ENCODE results near the gene FAM53B.

GRCh38 chr10:124586142-124586541, 158.0 kb downstream of the FAM53B start:
- TF ChIP-seq, protein P1, sequence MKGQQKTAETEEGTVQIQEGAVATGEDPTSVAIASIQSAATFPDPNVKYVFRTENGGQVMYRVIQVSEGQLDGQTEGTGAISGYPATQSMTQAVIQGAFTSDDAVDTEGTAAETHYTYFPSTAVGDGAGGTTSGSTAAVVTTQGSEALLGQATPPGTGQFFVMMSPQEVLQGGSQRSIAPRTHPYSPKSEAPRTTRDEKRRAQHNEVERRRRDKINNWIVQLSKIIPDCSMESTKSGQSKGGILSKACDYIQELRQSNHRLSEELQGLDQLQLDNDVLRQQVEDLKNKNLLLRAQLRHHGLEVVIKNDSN (IDR thresholded peaks at IDR 0.05; ENCODE audit: borderline replicate concordance, low read depth) = no peak
- TF ChIP-seq EZH2phosphoT487 (IDR thresholded peaks at IDR 0.05; ENCODE audit: borderline replicate concordance, low read depth) (no peak), CHD2 (IDR thresholded peaks at IDR 0.05; ENCODE audit: low read length, partially characterized antibody) (no peak), YY1 (IDR thresholded peaks at IDR 0.05; ENCODE audit: low read depth) (no peak), EP300 (IDR thresholded peaks at IDR 0.05; ENCODE audit: borderline replicate concordance in 1 of 2, low read depth in 1 of 2, low read length in 1 of 2) (no peak), SIN3A (IDR thresholded peaks at IDR 0.05; ENCODE audit: borderline replicate concordance, low read depth, low read length) (no peak), USF2 (IDR thresholded peaks at IDR 0.05; ENCODE audit: borderline replicate concordance, low read depth, low read length) (no peak), NFIC (IDR thresholded peaks at IDR 0.05; ENCODE audit: borderline replicate concordance) (no peak), RAD21 (IDR thresholded peaks at IDR 0.05; ENCODE audit: low read length) (no peak), RFX5 (IDR thresholded peaks at IDR 0.05; ENCODE audit: low read length) (no peak)
- TF ChIP-seq, protein P2, sequence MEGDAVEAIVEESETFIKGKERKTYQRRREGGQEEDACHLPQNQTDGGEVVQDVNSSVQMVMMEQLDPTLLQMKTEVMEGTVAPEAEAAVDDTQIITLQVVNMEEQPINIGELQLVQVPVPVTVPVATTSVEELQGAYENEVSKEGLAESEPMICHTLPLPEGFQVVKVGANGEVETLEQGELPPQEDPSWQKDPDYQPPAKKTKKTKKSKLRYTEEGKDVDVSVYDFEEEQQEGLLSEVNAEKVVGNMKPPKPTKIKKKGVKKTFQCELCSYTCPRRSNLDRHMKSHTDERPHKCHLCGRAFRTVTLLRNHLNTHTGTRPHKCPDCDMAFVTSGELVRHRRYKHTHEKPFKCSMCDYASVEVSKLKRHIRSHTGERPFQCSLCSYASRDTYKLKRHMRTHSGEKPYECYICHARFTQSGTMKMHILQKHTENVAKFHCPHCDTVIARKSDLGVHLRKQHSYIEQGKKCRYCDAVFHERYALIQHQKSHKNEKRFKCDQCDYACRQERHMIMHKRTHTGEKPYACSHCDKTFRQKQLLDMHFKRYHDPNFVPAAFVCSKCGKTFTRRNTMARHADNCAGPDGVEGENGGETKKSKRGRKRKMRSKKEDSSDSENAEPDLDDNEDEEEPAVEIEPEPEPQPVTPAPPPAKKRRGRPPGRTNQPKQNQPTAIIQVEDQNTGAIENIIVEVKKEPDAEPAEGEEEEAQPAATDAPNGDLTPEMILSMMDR (IDR thresholded peaks at IDR 0.05) = no peak
- TF ChIP-seq, protein P3, sequence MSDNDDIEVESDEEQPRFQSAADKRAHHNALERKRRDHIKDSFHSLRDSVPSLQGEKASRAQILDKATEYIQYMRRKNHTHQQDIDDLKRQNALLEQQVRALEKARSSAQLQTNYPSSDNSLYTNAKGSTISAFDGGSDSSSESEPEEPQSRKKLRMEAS (IDR thresholded peaks at IDR 0.05; ENCODE audit: low read depth) = no peak
- TF ChIP-seq, protein P4, sequence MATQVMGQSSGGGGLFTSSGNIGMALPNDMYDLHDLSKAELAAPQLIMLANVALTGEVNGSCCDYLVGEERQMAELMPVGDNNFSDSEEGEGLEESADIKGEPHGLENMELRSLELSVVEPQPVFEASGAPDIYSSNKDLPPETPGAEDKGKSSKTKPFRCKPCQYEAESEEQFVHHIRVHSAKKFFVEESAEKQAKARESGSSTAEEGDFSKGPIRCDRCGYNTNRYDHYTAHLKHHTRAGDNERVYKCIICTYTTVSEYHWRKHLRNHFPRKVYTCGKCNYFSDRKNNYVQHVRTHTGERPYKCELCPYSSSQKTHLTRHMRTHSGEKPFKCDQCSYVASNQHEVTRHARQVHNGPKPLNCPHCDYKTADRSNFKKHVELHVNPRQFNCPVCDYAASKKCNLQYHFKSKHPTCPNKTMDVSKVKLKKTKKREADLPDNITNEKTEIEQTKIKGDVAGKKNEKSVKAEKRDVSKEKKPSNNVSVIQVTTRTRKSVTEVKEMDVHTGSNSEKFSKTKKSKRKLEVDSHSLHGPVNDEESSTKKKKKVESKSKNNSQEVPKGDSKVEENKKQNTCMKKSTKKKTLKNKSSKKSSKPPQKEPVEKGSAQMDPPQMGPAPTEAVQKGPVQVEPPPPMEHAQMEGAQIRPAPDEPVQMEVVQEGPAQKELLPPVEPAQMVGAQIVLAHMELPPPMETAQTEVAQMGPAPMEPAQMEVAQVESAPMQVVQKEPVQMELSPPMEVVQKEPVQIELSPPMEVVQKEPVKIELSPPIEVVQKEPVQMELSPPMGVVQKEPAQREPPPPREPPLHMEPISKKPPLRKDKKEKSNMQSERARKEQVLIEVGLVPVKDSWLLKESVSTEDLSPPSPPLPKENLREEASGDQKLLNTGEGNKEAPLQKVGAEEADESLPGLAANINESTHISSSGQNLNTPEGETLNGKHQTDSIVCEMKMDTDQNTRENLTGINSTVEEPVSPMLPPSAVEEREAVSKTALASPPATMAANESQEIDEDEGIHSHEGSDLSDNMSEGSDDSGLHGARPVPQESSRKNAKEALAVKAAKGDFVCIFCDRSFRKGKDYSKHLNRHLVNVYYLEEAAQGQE (IDR thresholded peaks at IDR 0.05; ENCODE audit: low read depth, low read length) = no peak
